ENCODE results near the gene C1orf105. TPM values are rescaled to one million over a fixed set of nuclear protein-coding genes. Genes with fewer than 3 reads are reported as not detected.
A peak's percentile ranks its signal among the peaks of the same experiment; 100 is the strongest.

Gene C1orf105
- total and polyA plus RNA-seq, 2 experiments from 2014 or later, result not detected

- TF ChIP-seq POLR2AphosphoS5 (IDR thresholded peaks at IDR 0.05; ENCODE audit: low read depth), result no peak
- no peak for TF ChIP-seq EZH2phosphoT487 (IDR thresholded peaks at IDR 0.05; ENCODE audit: unreplicated experiment)
- TF ChIP-seq NANOG (IDR thresholded peaks at IDR 0.05; ENCODE audit: borderline replicate concordance), result no peak
- TF ChIP-seq ETS1 (IDR thresholded peaks at IDR 0.05), result no peak
- TF ChIP-seq ZNF114 (CRISPR knock-in tag; IDR thresholded peaks at IDR 0.05), result no peak
- TF ChIP-seq REST (IDR thresholded peaks at IDR 0.05; ENCODE audit: unreplicated experiment), result no peak
These were observed 29.4 kb downstream of the C1orf105 start (continued) for GRCh38 chr1:172449585-172450523.

- no peak overlapping the region for H3K27ac ChIP-seq (ENCODE audit: low read depth)
- H3K36me3 Mint-ChIP-seq (ENCODE audit: low read depth), result no peaks in the 10 kb centered on the region; the same call in 2 of the 3 replicates
- H2AFZ ChIP-seq, result peak overlapping the region; percentile 97
- ATAC-seq, result peak; percentile 11; the same call in 1 of the 3 replicates
- H3K9me3 Mint-ChIP-seq, result no peaks in the 10 kb centered on the region
- 0 out of 3 replicates have a peak, but pooled peaks cover 2% of the 10 kb centered on the region for H3K4me1 Mint-ChIP-seq
- no peaks in the 10 kb centered on the region for H4K20me1 ChIP-seq (replicated peaks; ENCODE audit: insufficient read depth)
- H3K27me3 ChIP-seq (ENCODE audit: insufficient read depth), result no peaks in the 10 kb centered on the region
- no peak overlapping the region for H3K27ac Mint-ChIP-seq
- no peaks in the 10 kb centered on the region for H3K36me3 ChIP-seq (ENCODE audit: insufficient read depth)
- TF ChIP-seq STAT1 (IDR thresholded peaks at IDR 0.05; ENCODE audit: unreplicated experiment) (no peak), NANOG (IDR thresholded peaks at IDR 0.05; ENCODE audit: borderline replicate concordance) (no peak)
- no peaks in the 10 kb centered on the region; the same call in 1 of the 2 replicates for H3K4me1 ChIP-seq (ENCODE audit: insufficient read depth)
- no peak overlapping the region for H3K4me3 ChIP-seq
- H3F3A ChIP-seq (replicated peaks; ENCODE audit: low read depth), result no peaks in the 10 kb centered on the region
- no peaks in the 10 kb centered on the region for H3K79me2 ChIP-seq (replicated peaks; ENCODE audit: insufficient read depth)
- no peak overlapping the region for H3K4me3 Mint-ChIP-seq
- H3K4me2 ChIP-seq, result no peak overlapping the region
- no peak for DNase-seq (ENCODE audit: low spot score)
- peaks cover 8% of the 10 kb centered on the region; the same call in 1 of the 2 replicates for H3K9me2 ChIP-seq (ENCODE audit: insufficient read depth)
- peaks cover 7% of the 10 kb centered on the region for H3K27me3 Mint-ChIP-seq (ENCODE audit: insufficient read depth, low read depth, poor library complexity)
These were observed 30.0 kb downstream of the C1orf105 start for GRCh38 chr1:172450524-172450885.
